Kidney glomerular epithelial cell (primary cell): ENCODE data around the gene MR1.

ENCODE experiments used
- DNase-seq: peaks from one replicate; lab custom pipeline; 2025; lab: John Stamatoyannopoulos, UW

Gene MR1

DNA sequence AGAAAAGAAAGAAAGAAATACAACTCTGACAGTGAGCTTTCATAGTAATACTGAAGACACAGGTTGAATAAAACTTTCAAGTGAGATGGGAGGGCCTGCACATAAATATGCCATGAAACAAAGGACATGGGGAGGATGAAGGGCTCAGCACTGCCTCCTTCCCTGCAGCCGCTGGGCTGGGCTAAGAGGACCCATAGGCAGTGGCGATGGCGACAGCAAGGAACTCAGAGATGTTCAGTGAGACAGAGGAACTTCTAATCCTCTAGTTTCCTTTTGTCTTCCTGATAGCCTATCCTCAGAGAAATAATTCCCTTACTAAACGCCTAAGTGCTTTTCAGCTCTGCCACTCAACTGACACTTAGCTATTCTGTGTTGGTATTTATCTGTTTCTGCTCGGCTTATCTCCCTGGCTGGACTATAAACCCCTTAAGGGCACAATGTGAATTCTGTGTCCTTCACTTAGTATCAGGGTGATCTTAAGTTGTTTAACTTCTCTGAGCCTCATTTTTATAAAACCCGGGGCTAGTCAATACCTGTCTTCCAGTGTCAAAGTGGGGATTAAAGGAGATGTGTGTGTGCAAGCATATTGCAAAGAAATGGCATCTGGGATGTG lies 30.3 kb downstream of the MR1 start:
- no peak for DNase-seq

DNA sequence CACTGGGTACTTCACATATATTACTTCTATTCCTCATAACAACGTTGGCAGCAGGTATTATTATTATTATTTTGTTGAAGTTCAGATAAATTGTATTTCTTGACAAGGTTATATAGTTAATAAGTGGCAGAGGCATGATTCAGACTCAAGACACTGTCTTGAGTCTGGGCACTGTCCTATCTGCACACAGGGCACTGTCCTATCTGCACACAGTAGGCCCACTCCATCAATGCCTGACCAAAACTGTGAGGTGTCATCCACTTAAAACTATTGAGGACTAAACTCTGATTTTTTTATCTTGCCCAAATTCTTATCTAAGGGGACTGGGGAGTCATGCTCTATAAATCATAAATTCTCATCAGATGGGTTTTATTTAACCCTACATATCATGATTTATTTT lies 30.9 kb downstream of the MR1 start:
- DNase-seq = no peak

DNA sequence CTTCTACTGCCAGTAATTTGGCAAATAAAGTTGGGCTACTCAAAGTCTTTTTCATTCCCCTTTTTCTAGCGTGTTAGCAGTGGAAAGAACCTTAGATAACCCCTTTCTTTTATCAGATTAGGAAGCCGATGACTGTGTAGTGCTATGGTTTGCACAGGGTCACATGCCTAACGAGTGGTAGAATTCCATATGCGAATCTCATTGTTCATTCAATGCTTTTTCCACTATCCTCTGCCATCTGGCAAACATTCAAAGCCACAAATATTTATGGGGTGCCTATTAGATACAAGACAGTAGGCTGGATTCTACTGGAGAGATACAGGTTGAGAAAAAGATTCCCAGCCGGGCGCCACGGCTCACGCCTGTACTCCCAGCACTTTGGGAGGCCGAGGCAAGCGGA lies 39.9 kb downstream of the MR1 start:
- peak; percentile 37 for DNase-seq

DNA sequence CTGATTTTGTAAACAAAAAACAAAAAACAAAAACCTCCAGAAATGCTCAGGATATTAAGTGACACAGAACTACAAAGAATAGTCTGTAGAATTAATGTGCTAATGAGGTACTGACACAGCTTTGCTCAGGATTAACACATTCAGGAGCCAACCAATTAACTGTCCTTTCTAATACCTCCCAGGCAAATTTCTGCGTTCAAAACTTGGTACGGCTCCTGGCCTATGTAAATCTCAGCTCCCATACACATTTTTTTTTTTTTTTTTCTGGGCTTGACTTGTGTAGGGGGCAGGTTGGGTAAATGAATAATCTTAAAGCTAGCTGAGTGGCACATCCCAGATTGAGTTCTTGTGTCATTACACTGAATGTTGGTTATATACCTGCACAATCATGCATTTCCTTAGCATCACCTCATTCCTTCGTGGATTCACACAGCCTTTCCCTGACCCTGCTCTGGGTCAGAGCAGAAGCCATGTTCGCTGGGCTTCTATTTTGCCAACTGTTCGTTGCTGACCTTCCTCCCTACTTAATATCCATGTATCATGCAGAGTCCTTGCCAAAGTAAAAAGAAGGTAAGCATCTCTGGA lies 42.1 kb downstream of the MR1 start:
- no peak for DNase-seq

DNA sequence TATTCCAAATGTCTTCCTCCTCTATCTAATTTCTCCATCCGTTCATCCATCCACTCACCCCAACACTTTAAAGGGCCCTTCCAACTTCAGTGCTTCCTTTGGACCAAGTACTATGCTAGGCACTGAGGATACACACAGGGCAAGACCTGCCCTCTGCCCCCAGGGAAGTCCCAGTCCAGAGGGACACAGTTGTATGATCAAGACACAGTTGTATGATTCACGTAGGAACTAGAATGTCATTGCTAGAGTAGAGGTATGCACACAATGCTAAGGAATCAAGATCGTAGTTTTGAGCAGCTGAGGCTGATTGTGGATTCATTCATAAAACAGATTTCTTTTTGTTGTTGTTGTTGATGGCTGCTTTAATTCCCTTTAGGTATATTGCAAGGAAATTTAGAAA lies 43.1 kb downstream of the MR1 start:
- no peak for DNase-seq

DNA sequence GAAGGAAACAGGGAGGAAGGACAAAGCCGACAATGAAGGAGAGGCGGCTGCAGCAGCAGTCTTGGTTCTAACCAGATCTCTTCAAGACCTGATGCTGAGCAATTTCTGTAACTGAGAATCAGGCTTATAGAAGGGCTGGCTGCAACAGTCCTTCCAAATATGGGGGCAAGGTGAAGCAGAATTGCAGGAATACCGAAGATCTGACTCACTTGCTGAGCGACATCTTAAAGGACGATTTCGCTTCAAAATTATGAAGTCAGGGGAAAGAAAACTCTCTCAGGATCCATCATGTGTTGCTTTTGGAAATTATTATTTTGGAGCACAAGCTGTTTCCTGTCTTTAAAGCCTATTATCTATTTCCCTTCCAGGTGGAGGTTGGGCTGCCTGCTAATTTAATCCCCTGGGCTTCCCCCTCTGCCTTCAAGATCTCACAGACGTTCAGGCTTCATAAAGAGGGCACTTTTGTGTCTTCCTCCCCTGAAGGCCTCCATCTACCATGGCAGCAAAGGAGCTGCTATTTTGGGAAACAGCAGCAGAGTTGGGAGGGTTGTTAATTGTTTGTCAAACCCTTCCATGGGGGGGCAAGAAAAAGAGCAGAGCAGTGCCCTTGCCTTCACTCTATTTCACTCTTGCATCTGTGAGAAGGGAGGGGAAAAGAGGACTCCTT lies 43.9 kb downstream of the MR1 start:
- DNase-seq = peak; percentile 19

DNA sequence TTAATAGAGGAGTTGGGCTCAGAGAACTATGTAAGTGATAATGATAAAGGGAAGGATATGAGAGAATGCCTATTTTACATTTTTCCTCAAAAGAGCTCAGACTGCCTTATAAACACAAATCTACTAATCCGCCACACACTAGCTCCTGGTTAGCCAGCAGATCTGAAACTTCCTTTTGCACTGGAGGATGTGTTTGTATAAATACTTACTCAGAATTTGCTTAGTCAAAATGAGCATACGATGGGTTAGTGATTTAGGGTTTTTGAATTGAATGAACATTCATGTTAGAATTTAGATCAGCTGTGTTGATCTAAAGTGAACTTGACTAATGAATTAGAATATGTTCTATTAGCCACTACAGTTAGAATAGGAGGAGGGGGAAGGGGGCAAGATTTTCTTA lies 45.6 kb downstream of the MR1 start:
- no peak for DNase-seq

DNA sequence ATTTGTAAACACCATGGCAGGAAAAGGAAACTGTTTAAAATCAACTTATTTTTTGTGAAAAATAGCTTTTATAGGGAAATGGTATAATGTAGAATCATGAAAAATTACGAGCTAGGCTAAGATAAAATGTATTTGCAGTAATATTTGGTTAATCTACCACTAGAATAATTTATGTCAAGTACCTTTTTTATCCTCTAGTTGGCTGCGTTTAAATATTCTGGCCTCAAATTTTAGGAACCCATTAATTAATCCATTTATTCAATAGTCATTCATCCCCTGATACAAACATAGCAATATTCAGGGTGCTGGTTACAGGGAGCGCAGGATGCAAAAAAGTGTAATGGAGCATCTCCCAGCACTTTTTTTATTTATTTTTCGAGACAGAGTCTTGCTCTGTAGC lies 46.1 kb downstream of the MR1 start:
- no peak for DNase-seq

DNA sequence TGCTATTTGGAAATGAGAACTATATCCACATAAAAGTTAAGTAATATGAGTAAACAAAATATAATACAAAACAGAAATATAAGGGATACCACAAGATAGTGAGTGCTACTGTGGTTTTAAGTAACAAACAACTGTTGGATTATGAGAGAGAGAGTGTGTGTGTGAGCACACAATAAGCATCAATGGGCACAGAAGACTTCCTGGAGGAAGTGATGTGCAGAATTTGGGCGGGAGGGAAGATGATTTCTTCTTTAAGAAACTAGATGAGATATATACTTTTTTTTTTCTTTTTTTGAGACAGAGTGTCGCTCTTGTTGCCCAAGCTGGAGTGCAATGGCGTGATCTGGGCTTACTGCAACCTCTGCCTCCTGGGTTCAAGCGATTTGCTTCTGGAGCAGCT lies 46.8 kb downstream of the MR1 start:
- DNase-seq = no peak

DNA sequence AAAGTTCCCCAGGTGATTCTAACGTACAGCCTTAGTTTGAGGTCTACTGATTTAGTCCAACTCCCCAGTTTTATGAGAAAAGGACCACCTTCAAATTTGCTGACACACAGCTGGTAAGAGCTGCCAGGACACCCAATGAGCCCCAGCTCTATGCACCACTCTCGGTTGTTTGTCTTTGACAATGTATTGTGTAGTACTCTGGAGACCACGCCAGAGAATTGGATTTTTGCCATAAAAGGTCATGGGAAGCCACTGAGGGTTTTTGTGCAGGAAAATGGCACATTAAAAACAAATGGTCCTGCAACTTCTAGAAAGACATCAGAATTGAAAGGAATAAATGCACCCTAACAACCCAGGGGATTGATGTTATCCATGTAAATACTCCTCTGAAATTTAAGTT lies 47.6 kb downstream of the MR1 start:
- DNase-seq = no peak

DNA sequence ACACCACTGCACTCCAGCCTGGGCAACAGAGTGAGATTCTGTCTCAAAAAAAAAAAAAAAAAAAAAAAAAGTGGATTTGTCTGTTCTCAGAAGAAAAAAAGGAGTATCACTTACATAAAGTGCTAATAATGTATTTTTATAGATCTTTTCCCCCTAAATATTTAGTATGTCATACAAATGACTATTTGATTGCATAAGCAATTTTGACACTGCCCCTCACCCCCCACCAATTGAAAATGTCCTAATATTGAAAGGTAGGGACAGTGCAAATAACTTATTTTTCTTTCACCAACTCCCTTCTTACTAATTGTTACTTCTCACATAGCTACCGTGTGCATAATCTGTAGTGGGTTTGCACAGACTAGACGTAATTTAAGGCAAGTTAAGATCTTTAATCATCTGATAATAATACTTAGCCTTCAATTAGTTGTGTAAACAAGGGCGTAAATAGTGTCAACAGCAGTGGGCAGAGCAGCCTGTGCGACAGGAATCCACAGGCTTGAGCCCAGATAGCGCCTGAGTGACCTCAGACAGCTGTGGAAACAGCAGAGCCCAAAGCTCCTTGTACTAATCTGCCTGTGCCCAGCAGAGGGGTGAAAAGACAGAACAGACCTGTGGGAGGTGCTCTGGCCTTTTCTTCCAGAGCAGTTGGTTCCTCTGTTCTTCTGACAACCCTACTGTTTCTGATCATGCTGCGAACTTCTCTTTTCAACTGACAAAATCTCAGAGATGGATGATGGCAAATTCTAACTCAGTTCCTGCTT lies 50.2 kb downstream of the MR1 start:
- DNase-seq = no peak

DNA sequence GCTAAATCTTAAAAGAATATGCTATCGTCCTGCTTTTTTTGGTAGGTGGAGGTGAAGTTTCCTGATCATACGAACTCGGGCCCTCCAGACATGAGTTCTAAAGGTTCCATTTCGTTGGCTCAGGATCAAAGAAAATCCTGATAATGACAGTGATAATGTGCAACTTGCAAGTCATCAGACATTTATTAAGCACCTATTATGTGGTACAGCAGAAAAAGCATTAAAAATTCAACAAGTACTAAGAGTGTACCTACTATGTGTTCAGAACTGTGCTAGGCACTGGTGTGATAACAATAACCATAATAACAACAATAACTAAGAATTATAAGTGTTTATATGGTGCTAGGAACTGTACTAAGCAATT lies 50.8 kb downstream of the MR1 start:
- no peak for DNase-seq

DNA sequence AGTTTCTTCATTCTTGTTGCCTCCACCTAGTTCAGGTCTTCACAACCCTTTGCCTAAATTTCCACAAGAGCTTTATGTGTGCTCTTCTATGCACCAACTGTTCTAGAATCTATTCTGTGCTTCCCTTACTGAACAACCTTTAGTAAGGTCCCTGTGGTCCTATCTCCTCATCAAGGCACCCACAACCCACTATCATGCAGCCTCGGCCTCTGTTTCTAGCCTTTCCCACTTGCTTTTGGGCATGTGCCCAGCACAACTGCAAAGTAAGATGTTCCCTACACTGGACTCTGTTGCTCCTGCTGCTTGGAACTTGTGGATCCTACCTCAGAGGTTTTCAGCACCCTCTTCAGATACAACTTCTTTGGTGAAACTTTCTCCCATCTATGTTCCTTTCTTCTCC lies 52.3 kb downstream of the MR1 start:
- no peak for DNase-seq

DNA sequence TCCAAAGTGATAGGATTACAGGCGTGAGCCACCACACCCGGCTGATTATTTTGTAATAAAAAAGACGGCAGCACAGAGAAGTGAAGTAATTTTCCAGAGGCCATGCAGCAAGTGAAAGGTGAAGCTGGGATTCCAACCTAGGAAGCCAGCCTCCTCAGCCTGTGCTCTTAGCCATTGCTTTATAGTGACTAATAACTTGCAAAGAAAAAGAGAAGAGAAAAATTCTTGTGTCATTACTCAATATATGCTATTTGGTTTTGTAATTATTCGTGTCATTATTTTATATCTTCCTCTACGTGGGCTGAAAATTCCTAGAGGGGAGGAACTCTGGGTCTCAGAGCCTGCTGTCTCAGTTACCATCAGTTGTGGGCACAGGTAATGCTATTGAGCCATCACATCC lies 53.1 kb downstream of the MR1 start:
- peak; percentile 62 for DNase-seq

DNA sequence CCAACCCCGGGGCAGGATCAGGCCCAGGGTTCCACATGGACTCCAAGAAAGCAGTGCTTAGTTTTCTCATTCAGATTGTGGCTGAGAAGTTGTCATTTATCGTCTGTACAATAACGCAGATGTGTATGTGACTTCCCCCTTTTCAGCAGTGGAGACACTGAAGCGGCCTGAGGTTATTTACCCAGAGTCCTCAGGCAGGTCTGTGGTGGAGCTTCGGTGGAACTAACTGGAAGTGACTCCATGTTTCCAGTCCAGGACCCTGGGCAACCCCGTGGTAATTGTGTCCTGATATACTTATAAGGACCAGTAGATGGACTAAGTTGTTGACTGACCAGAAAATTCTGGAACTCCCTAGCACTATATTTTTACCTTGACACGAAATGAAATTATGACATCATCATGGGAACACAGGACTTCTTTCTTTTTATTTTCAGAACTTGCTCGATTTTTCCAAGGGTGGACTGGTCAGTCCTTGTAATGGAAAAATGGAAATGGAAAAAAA lies 53.7 kb downstream of the MR1 start:
- no peak for DNase-seq

DNA sequence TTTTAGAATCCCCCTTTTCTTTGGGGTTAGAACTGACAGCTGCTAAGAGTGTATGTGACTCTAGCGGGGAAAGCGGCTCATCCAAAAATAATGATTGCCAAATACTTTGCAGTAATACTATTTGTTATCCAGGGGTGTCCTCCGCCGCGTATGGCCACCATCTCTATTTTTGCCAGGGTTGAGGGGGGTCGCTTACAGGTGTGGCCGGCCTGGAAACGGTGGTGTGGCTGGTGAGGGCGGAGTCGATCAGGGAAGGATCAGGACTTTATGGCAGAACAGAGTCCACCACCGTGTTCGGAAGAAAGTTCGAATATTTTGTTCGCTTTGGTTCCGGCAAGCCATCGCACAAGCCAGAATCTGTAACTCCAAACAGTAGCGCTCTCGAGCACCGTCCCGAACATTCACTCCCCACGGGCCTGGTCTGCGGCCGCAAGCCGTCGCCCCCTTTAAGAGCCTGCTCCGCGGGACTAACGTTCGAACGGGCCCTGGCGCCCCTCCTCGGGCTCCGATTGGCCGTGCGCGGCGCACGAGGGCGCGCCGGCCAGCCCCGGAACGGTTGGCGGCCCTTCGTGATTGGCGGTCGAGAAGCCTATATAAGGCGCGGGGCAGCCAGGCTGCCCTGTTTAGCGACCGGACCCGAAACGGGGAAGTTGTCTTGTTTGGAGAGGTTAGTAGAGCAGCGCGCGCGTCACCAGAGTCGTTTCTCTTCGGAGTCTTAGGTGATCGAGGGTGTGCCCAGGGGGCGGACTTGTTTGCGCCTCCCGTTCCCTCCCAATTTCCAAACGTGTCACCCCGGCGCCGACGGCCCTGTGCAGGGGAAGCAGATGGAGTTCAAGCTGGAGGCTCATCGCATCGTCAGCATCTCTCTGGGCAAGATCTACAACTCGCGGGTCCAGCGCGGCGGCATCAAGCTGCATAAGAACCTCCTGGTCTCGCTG lies 54.6 kb downstream of the MR1 start, which contains the start of gene IER5:
TSS of gene IER5 (plus strand) at position 622 of the 938 bp plus-strand sequence. CDS start at position 825, 203 bp downstream.
- peak; percentile 91 for DNase-seq

DNA sequence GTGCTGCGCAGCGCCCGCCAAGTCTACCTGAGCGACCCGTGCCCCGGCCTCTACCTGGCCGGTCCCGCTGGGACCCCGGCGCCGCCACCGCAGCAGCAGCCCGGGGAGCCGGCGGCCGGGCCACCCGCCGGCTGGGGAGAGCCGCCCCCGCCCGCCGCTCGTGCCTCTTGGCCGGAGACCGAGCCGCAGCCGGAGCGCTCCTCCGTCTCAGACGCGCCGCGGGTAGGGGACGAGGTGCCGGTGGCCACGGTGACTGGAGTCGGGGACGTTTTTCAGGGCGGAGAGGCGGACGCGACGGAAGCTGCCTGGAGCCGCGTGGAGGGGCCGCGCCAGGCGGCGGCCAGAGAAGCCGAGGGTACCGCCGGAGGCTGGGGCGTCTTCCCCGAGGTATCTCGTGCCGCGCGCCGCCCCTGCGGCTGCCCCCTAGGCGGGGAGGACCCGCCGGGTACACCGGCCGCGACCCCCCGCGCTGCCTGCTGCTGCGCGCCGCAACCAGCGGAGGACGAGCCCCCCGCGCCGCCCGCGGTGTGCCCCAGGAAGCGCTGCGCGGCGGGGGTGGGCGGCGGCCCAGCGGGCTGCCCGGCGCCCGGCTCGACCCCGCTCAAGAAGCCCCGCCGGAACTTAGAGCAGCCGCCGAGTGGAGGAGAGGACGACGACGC lies 55.4 kb downstream of the MR1 start:
- DNase-seq = no peak

DNA sequence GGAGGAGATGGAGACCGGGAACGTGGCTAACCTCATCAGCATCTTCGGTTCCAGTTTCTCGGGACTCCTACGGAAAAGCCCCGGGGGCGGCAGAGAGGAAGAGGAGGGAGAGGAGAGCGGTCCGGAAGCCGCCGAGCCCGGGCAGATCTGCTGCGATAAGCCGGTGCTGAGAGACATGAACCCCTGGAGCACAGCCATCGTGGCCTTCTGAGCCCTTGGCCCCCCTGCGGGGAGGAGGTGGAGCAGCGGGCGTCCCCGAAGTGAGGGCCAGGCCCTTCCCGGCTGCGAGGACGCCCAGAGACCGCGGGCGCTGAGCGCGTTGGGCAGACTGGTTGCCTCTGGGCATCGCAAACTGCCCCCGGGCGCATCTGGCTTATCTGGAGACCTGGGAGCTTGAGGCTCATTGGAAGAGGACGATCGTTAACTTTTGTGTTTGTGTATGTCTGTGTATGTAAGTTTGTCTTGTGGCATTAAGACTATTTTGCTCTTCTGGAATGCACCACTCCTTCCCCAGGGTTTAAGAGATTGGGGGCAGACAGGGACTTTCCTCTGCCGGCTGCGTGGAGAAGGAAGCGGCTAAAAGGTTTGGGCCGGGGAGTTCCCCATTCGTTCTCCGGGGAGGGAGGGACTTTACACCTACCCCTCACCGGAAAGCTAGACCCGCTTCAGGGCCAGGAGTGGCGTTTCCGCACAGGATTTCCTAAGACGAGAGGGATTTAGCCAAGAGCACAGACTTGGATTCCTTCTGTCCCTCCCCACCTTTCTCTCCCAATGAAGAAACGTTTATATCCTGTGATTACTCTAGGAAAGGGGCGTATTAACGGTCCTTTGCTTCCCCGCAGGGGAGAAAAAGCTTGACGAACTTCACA lies 56.1 kb downstream of the MR1 start:
- DNase-seq = peak; percentile 43

DNA sequence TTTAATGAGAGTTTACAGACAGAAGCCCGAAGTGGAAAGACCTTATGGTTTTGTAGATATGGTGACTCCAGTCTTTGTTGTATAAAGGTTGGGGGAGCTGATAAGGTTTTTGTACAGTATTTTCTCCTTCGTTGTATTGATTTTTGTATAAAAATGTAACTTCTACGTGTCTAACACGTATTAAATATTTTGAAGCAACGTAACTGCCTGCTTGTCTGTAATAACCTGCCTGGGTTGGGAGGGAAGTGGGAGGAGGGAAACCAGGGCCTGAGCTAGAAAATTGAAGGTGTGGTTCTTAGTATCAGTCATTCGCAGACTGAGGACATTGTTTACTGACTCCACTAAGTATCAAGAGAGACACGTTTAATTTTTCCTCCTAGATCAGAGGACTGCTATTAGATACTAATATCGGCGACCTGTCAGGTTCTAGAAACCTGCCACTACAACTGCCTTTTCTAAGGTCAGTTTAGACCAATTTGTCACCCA lies 56.9 kb downstream of the MR1 start:
- DNase-seq = no peak
